Measurements from ENCODE around the gene PDIA3.

PDIA3 gene

DNA sequence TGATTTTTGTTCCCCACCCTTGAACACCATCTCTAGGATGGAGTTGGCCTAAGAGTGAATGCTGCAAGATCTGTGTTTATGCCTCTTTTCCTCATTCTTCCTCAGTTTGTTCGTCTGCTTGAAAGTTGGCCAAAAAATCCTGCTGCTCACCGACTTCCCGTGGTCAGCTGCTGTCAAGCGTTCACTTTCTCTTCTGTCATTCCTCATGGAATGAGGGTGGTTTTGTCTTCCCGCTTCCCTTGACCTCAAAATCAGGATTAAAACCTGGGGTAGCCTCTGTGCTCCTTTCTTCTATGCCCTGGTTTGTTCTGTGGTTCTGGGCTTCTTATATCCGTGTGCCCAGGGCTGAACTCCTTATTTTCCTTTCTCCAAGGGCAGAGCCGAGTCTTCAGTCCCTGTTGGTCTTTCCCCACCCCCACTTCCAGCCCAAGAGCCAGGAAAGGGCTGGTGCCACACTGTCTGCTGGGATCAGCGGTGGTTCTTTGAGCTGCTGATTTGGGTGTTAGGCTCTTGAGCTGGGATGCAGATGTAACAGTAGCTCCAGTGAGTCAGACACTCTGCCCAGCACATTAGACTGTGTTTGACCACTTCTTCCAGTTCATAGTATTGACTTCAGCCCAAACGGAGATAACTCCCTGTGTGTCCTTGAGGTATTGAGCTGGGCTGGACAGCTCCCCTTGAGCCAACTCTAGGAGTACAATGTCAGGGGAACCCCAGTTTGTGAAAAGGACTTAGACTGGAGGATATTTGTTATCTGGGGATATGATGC lies 48.2 kb downstream of the PDIA3 start:
- Histone ChIP-seq H3K9ac (ENCODE audit: low read length) (no peak overlapping the region), H3K27me3 (ENCODE audit: low read depth, low read length) (no peaks in the 10 kb centered on the region), H4K20me1 (ENCODE audit: insufficient read depth, low read length) (peaks cover 33% of the 10 kb centered on the region), H3K4me2 (ENCODE audit: low read length) (no peak overlapping the region), H2AFZ (ENCODE audit: low read depth, low read length) (no peak overlapping the region), H3K9me3 (ENCODE audit: insufficient read depth, low read length) (no peaks in the 10 kb centered on the region), H3K4me1 (ENCODE audit: low read length) (peaks cover 35% of the 10 kb centered on the region), H3K4me3 (ENCODE audit: low read length) (no peak overlapping the region), H3K79me2 (ENCODE audit: low read length) (peaks cover 35% of the 10 kb centered on the region), H3K36me3 (replicated peaks; ENCODE audit: low read depth, low read length) (peaks cover 39% of the 10 kb centered on the region), H3K27ac (ENCODE audit: low read length) (no peak overlapping the region)
- TF ChIP-seq, protein P1, sequence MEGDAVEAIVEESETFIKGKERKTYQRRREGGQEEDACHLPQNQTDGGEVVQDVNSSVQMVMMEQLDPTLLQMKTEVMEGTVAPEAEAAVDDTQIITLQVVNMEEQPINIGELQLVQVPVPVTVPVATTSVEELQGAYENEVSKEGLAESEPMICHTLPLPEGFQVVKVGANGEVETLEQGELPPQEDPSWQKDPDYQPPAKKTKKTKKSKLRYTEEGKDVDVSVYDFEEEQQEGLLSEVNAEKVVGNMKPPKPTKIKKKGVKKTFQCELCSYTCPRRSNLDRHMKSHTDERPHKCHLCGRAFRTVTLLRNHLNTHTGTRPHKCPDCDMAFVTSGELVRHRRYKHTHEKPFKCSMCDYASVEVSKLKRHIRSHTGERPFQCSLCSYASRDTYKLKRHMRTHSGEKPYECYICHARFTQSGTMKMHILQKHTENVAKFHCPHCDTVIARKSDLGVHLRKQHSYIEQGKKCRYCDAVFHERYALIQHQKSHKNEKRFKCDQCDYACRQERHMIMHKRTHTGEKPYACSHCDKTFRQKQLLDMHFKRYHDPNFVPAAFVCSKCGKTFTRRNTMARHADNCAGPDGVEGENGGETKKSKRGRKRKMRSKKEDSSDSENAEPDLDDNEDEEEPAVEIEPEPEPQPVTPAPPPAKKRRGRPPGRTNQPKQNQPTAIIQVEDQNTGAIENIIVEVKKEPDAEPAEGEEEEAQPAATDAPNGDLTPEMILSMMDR (IDR thresholded peaks at IDR 0.05; ENCODE audit: low read depth, low read length): no peak
- TF ChIP-seq EZH2phosphoT487 (IDR thresholded peaks at IDR 0.05; ENCODE audit: low read depth): no peak

GRCh38 chr15:43795197-43795596 lies 49.0 kb downstream of the PDIA3 start:
- Histone ChIP-seq H4K20me1 (ENCODE audit: insufficient read depth, low read length) (peaks cover 33% of the 10 kb centered on the region), H3K27me3 (ENCODE audit: low read depth, low read length) (no peaks in the 10 kb centered on the region), H3K27ac (ENCODE audit: low read length) (no peak overlapping the region), H3K4me3 (ENCODE audit: low read length) (no peak overlapping the region), H3K36me3 (replicated peaks; ENCODE audit: low read depth, low read length) (peaks cover 47% of the 10 kb centered on the region), H3K79me2 (ENCODE audit: low read length) (peaks cover 40% of the 10 kb centered on the region), H3K9ac (ENCODE audit: low read length) (no peak overlapping the region), H3K9me3 (ENCODE audit: insufficient read depth, low read length) (peaks cover 6% of the 10 kb centered on the region; the same call in 1 of the 2 replicates), H3K4me2 (ENCODE audit: low read length) (no peak overlapping the region), H3K4me1 (ENCODE audit: low read length) (peaks cover 39% of the 10 kb centered on the region), H2AFZ (ENCODE audit: low read depth, low read length) (no peak overlapping the region)
- TF ChIP-seq, protein P1 (IDR thresholded peaks at IDR 0.05; ENCODE audit: low read depth, low read length): no peak
- TF ChIP-seq EZH2phosphoT487 (IDR thresholded peaks at IDR 0.05; ENCODE audit: low read depth): no peak

GRCh38 chr15:43795997-43796396 lies 49.8 kb downstream of the PDIA3 start:
- peaks cover 6% of the 10 kb centered on the region; the same call in 1 of the 2 replicates for H3K9me3 ChIP-seq (ENCODE audit: insufficient read depth, low read length)
- H3K27ac ChIP-seq (ENCODE audit: low read length): no peak overlapping the region
- no peaks in the 10 kb centered on the region for H3K27me3 ChIP-seq (ENCODE audit: low read depth, low read length)
- H3K4me2 ChIP-seq (ENCODE audit: low read length): no peak overlapping the region
- peaks cover 46% of the 10 kb centered on the region for H3K79me2 ChIP-seq (ENCODE audit: low read length)
- no peak overlapping the region for H2AFZ ChIP-seq (ENCODE audit: low read depth, low read length)
- TF ChIP-seq EZH2phosphoT487 (IDR thresholded peaks at IDR 0.05; ENCODE audit: low read depth): no peak
- TF ChIP-seq, protein P1 (IDR thresholded peaks at IDR 0.05; ENCODE audit: low read depth, low read length): no peak
- no peak overlapping the region for H3K4me3 ChIP-seq (ENCODE audit: low read length)
- H3K9ac ChIP-seq (ENCODE audit: low read length): no peak overlapping the region
- peaks cover 50% of the 10 kb centered on the region for H3K36me3 ChIP-seq (replicated peaks; ENCODE audit: low read depth, low read length)
- peaks cover 40% of the 10 kb centered on the region for H3K4me1 ChIP-seq (ENCODE audit: low read length)
- H4K20me1 ChIP-seq (ENCODE audit: insufficient read depth, low read length): peaks cover 33% of the 10 kb centered on the region

GRCh38 chr15:43796566-43796965 lies 50.3 kb downstream of the PDIA3 start:
- no peak overlapping the region for H3K4me2 ChIP-seq (ENCODE audit: low read length)
- H4K20me1 ChIP-seq (ENCODE audit: insufficient read depth, low read length): peaks cover 33% of the 10 kb centered on the region
- no peak for TF ChIP-seq EZH2phosphoT487 (IDR thresholded peaks at IDR 0.05; ENCODE audit: low read depth)
- TF ChIP-seq, protein P1 (IDR thresholded peaks at IDR 0.05; ENCODE audit: low read depth, low read length): no peak
- H3K9ac ChIP-seq (ENCODE audit: low read length): no peak overlapping the region
- H3K79me2 ChIP-seq (ENCODE audit: low read length): peaks cover 52% of the 10 kb centered on the region
- peaks cover 56% of the 10 kb centered on the region for H3K36me3 ChIP-seq (replicated peaks; ENCODE audit: low read depth, low read length)
- no peaks in the 10 kb centered on the region for H3K27me3 ChIP-seq (ENCODE audit: low read depth, low read length)
- H3K27ac ChIP-seq (ENCODE audit: low read length): no peak overlapping the region
- H3K9me3 ChIP-seq (ENCODE audit: insufficient read depth, low read length): peaks cover 6% of the 10 kb centered on the region; the same call in 1 of the 2 replicates
- no peak overlapping the region for H2AFZ ChIP-seq (ENCODE audit: low read depth, low read length)
- no peak overlapping the region for H3K4me3 ChIP-seq (ENCODE audit: low read length)
- H3K4me1 ChIP-seq (ENCODE audit: low read length): peaks cover 41% of the 10 kb centered on the region

Measured in OCI-LY3 (cell line).